LNCaP clone FGC (cell line): ENCODE measurements around the gene MED31.

Source experiments
- DNase-seq: peaks from one replicate; pipeline ENCODE4 v3.0.0-alpha.2; 2011; ENCODE audit warnings: low read depth
- H3K4me3 ChIP-seq: 2 replicates; pipeline ENCODE4 v1.5.1; 2011; ENCODE audit warnings: mild to moderate bottlenecking, low read depth, low read length, control low read depth
- TF ChIP-seq, protein P1 (sequence below): IDR thresholded peaks from 2 replicates; pipeline ENCODE4 v1.5.1; 2012; ENCODE audit warnings: mild to moderate bottlenecking; ENCODE audit not compliant: control insufficient read depth, insufficient read depth; ENCODE audit errors: extremely low read depth

Gene MED31

GRCh38 chr17:6670999-6671398 lies 19.6 kb upstream of the MED31 start:
- TF ChIP-seq, protein P1, sequence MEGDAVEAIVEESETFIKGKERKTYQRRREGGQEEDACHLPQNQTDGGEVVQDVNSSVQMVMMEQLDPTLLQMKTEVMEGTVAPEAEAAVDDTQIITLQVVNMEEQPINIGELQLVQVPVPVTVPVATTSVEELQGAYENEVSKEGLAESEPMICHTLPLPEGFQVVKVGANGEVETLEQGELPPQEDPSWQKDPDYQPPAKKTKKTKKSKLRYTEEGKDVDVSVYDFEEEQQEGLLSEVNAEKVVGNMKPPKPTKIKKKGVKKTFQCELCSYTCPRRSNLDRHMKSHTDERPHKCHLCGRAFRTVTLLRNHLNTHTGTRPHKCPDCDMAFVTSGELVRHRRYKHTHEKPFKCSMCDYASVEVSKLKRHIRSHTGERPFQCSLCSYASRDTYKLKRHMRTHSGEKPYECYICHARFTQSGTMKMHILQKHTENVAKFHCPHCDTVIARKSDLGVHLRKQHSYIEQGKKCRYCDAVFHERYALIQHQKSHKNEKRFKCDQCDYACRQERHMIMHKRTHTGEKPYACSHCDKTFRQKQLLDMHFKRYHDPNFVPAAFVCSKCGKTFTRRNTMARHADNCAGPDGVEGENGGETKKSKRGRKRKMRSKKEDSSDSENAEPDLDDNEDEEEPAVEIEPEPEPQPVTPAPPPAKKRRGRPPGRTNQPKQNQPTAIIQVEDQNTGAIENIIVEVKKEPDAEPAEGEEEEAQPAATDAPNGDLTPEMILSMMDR = no peak
- DNase-seq = no peak
- no peak overlapping the region for H3K4me3 ChIP-seq

DNA sequence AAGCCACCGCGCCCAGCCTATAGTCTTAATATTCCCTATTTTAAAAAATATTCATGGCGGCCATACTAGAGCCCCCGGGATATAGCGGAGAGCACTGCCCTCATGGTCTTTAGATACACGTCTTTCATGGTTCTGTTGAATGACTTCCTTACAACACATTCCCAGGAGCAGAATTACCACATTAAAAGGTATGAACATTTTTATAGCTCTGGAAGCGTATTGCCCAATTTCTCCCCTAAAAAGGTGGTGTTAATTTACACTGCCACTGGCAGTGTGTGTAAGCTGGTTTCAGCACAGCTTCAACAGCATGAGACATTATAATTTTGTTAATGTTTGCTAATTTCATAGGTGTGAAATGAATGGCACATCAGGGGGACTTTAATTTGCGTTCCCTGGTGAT lies 19.2 kb upstream of the MED31 start:
- TF ChIP-seq, protein P1 = no peak
- H3K4me3 ChIP-seq = no peak overlapping the region
- DNase-seq = no peak

DNA sequence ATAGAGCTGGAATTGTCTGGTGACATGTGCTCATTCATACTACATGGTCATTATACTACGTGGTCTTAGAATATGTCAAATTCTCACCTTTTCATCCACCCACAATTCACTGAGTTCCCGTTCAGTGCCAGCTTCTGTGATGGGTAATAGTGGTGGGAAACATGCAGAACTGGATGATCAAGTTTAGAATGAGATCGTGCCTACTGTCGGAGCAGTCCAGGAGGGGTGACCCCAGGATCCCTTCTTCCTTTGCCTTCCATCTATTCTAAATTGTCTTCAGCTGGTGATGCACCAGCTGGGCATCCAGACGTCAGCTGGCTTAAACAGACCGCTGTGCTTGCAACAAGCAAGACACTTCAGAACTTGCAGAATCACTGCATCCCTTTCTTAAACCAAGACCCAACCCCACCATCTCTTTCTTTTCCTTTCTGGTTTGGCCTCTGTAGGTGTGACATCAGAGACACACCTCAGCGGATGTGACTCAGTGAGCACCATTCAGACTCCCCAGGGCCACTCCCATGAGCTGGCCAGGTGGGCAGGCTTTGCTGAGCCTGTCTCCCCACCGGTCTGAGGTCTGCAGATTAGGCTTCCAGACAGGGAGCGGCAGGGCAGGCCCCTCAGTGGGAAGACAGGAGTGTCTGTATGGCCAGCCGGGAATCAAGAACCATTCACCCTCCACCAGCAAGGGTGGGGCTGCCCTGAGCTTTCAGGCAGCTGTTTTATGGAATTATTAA lies 18.2 kb upstream of the MED31 start:
- TF ChIP-seq, protein P1 = no peak

GRCh38 chr17:6668727-6669425 lies 17.5 kb upstream of the MED31 start:
- no peak overlapping the region for H3K4me3 ChIP-seq
- TF ChIP-seq, protein P1 = no peak
- no peak for DNase-seq

More for the DNA sequence above, 18.2 kb upstream of the MED31 start:
- DNase-seq = no peak
- H3K4me3 ChIP-seq = no peak overlapping the region

DNA sequence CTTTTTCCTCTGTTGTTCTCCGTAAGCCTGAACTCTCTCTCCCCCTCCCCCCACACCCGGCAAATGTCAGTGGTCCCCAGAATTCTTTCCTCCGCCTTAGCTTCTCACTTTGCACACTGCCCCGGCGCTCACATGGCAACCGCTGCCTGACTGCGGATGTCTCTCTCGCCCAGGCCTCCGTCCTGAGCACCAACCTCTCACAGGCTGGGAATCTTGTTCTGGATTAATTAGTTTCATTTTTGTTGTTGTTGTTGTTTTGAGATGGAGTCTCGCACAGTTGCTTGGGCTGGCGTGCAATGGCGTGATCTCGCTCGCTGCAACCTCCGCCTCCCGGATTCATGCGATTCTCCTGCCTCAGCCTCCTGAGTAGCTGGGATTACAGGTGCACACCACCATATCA lies 16.8 kb upstream of the MED31 start:
- H3K4me3 ChIP-seq = no peak overlapping the region
- TF ChIP-seq, protein P1 = no peak
- DNase-seq = no peak

- no peak overlapping the region for H3K4me3 ChIP-seq
- TF ChIP-seq, protein P1 = no peak
- no peak for DNase-seq
These were observed 16.1 kb upstream of the MED31 start for GRCh38 chr17:6667516-6667915.
